CD1c-positive myeloid dendritic cell (primary cell): Measurements from ENCODE around the gene GPC4.
"Not testable (repeated sequence)": the region's sequence is repeated elsewhere in the genome, so short reads cannot be mapped to it uniquely, and the experiment has no call there.

Experiments used
- DNase-seq: peaks from one replicate; pipeline ENCODE4 v3.0.0-alpha.2; 2016; ENCODE audit errors: extremely low spot score

GPC4 gene

DNA sequence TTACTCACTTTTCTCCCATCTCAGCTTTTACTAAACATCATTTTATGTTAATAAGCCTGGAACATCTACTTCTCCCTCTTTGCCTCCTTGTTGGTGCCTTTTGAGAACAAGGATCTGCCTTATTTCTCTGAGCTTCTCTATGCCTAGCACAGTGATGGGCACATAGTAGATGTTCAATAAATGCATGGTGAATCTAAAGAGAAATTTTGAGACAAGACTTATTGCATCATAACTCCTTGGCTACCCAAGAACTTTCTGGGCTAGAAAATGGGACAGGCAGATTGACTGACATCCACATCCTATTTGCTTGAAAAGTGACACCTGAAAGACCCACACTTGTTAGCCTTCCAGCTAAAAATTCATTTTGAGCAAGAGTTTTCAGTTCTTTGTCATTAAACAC is 109.9 kb downstream of the GPC4 start:
- DNase-seq = no peak

DNA sequence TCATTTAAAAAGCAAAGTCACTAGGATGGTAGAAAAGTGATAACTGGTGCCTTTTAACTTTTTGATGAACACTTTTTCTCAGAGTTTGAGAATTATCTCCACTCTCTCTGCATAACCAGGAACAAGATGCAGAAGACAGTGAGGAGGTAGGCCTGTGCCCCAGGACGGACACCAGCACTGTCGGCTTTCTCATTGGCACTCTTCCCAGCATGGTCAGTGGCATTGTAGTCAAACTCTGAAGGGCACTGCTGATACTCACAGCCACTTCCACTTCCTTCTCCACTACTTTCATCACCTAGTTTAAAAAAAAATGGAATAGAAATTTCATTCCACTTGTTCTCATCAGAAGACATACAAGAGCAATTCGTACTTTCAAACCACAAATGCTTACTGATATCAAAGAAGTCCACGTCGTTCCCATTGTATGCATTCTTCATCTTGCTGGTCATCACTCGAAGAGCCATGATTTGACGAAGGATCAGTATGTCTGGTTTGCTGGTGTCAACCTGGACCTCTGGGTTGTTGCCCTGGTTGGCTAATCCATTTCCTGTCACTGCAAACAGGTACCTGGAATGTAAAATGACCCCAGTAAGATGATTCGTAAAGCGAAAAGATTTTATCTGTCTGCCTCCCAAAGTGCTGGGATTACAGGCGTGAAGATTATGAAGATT is 112.4 kb downstream of the GPC4 start:
- no peak for DNase-seq

DNA sequence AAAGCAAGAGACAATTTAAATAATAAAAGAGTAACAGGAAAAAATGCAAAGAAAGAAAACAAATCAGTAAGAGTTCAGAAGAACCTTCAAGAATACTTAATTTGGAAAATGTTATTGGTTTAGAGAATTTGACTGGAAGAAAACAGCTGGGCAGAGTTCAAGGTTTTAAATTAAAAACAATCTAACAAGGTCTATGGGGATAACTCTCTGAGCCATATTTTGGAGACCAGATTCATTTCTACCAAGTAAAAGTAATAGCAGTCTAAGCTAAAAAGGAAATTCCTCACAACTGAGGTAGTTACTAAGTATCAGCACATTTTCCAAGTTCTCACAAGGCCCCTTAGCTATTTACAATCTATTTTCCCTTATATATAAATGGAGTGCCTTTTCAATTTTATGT is 114.7 kb downstream of the GPC4 start:
- DNase-seq = no peak

DNA sequence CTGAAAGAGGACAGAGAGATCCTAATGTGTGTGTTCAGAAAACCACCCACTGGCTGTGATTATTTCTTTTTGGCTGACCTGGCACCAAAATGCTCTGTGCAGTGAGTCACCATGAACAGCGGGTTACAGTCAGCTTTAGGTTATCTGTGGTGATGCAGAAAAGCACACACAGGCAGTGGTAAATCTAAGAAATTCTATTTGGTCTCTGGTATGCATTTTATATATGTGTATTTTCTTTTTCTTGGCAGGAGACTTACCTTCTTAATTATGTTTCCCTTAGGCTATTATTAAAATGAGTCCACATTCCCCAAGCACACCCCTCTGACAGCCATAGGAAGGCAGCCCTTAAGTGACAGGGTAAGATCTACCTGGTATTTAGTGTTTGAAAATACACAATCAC is 118.0 kb downstream of the GPC4 start:
- no peak for DNase-seq

DNA sequence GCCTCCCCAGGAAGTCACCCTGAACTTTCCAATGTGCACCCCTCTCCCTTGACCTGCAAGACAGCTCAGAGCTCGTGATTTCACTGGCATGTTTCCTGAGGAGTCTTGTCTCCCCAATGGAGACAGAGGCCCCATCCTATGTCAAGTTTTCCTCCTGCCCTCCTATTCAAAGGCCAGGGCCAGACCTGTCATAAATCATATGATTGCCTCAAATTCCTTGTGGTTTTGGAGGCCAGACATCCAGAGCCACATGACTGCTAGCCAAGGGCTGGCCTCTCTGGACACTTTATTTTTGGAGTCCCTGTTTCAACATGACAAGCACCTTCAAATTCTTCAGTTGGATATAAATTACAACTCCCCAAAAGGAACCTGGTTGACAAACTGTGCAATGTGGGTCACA is 121.2 kb downstream of the GPC4 start:
- DNase-seq = no peak

DNA sequence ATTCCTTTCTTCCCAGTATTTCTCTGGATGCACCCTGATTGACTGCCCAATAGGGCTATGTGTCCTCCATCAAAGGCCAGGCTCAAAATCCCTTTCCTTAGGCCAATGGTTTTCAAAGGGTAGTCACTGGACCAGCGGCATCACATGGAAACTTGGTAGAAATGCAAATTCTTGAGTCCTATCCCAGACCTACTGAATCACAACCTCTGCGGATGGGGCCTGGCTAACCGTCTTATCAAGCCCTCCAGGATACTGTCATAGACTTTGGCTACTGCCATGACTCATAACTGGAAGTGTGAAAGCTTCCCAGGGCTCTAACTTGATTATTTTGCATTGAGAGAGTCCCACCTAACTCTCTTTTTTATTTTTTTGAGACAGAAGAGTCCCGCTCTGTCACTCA is 125.2 kb downstream of the GPC4 start:
- DNase-seq = no peak

DNA sequence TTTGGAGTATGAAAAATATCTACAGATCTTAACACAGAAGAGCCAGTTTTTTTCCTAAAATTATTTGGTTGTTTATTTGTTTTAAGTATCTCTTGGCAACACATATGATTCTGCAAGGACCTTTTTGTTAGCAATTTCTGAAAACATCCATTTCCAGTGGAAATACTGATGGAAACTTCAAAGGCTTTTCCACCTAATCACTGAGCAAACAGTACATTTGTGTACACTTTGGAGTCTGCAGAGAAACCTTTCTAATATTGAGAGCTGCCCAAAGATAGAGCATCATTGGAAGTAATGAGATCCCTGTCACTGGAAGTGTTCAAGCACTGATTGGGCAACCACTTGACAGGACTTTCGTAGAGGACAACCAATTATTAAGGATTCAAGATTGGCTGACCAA is 127.4 kb downstream of the GPC4 start:
- DNase-seq = no peak

DNA sequence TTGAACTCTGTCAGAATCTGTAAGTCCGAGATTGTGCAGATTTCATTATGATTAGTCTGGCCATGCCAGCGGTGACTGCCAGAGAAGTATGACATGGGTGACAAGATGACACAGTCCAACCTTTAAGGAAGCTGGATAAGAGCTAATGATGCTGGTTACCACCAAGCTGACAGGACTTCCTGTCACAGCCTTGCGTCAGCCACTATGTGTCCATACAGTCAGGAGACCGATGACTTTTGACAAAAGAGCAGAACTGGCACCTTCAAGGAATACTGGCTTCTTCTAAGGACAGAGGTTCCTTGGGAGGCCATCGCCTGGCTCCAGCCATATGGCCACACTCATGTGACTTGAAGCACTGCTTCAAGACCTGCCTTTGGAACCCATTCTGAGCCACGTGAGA is 129.9 kb downstream of the GPC4 start:
- DNase-seq = no peak

DNA sequence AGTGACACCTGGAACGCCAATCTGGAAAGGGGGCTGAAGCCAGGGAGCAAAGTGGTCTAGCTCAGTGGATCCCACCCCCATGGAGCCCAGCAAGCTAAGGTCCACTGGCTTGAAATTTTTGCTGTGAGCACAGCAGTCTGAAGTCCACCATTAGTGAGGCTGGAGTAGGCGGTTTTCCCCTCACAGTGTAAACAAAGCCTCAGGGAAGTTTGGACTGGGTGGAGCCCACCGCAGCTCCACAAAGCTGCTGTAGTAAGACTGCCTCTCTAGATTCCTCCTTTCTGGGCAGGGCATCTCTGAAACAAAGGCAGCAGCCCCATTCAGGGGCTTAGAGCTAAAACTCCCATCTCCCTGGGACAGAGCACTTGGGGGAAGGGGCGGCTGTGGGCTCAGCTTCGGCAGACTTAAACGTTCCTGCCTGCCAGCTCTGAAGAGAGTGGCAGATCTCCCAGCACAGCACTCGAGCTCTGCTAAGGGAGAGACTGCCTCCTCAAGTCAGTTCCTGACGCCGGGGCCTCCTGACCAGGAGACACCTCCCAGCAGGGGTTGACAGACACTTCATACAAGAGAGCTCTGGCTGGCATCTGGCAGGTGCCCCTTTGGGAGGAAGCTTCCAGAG is 136.1 kb downstream of the GPC4 start:
- not testable (repeated sequence) for DNase-seq

DNA sequence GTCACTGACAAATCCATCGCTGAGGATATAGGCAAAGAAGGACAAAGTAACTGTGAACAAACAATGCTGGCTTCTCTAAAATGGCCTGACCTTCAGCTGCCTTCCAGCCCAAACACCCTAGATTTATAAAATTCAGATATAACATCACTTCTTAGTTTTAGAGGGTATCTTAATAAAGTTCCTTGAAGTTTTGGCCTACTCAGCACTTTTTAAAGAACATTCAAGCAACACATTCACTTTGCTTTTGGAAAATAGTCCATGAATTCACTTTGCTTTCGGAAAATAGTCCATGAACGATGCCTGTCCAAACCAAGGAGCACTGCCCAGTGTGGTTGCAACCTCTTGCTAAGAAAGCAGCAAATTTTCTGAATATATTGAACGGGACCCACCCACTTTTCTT is 142.1 kb downstream of the GPC4 start:
- DNase-seq = no peak

DNA sequence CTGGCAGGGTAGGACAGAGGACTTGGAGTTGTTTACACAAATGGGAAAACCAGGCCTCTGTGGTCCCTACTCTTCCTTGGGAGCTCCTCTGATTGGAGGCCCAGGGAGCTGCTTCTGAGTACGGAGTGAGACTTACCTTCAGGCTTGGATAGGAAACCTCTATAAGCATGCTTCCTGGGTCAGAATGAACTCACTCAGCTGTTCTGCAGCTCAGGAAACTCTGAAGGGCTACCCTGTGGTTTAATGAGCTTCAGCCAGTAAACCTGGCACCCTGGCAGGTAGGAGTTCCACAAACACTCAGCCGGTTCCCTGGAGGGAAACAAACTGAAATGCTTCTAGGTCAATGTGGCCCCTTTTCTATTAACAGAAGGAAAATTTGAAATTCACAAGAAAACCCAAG is 146.1 kb downstream of the GPC4 start:
- DNase-seq = no peak

DNA sequence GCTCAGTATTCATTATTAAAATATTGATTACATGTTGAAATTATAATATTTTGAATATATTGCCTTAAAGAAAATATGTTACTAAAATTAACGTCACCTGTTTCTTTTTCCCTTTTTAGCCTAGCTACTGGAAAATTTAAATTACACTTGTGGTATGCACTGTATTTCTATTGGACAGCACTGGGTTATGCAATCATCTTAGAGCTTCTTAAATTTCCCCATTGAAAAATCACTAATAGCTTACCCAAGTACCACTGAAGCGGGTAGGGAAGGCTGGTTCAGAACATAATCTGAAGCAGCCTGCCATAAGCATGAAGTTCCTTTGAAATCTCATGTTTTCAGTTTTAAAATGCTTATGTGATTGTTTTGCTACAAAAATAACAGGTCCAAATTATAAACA is 147.7 kb downstream of the GPC4 start:
- DNase-seq = no peak

DNA sequence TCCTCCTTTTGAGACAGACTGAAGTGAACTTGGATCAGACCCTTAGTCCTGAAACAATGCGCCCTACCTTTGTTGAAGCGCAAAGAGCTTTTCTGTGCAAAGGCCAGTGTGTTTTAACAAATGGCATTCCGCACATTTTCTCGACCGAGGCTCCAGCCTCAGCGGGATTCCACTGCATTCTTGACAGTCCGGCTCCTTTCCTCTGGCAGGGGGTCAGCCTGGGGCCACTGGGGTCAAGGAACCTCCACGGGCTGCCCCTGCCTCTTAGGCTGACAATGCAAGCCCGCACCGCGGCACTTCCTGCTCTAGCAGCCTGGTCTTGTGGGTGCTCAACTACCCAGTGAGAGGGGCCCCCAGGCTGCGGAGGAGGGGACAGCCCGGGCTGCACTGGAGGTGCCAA is 150.0 kb downstream of the GPC4 start:
- DNase-seq = no peak

DNA sequence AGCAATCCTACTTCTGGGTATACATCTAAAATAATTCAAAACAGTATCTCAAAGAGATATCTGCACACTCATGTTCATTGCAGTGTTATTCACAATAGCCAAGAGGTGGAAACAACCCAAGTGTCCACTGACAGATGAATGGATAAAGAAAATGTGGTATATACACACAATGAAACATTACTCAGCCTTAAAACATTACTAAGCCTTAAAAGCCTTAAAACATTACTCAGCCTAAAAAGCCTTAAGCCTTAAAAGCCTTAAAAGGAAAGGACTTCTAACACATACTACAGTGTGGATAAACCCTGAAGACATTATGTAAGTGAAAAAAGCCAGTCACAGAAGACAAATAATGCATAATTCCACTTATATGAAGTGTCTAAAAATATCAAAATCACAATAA is 156.8 kb downstream of the GPC4 start:
- DNase-seq = no peak

DNA sequence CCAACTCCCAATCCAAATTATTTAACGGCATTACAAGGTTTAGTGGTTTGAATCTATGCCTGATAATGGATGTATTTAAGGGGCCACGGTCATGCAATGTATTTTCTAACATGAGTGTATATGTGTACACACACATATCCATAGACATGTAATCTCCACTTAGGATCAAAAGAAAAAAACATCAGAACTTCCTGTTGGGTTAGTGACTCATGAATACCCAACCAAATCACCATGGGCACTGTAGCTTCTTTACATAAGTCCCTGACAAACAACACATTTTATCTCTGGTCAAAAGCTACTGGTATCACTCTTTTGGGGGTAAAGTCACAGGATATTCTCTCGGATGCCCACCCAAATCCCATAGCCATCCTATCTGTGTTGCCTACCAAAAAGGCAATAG is 160.6 kb downstream of the GPC4 start:
- DNase-seq = no peak

DNA sequence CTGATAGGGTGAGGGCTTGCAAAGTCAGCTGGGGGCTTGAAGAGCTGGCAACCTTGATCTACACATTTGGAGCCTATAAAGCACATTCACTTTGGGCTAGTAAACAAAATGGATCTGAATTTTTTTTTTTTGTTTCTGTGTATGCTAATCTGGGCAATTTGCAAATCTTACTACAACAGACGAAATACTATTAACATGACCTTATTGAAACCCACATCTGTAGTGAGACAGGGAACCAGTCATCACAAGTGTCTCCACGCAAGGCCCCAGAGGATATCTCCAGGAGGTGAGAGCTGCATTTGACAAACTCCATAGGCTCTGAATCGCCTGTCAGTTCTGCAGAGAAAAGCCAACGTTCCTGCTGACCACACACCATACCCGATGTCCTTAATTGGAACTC is 164.1 kb downstream of the GPC4 start:
- DNase-seq = no peak

DNA sequence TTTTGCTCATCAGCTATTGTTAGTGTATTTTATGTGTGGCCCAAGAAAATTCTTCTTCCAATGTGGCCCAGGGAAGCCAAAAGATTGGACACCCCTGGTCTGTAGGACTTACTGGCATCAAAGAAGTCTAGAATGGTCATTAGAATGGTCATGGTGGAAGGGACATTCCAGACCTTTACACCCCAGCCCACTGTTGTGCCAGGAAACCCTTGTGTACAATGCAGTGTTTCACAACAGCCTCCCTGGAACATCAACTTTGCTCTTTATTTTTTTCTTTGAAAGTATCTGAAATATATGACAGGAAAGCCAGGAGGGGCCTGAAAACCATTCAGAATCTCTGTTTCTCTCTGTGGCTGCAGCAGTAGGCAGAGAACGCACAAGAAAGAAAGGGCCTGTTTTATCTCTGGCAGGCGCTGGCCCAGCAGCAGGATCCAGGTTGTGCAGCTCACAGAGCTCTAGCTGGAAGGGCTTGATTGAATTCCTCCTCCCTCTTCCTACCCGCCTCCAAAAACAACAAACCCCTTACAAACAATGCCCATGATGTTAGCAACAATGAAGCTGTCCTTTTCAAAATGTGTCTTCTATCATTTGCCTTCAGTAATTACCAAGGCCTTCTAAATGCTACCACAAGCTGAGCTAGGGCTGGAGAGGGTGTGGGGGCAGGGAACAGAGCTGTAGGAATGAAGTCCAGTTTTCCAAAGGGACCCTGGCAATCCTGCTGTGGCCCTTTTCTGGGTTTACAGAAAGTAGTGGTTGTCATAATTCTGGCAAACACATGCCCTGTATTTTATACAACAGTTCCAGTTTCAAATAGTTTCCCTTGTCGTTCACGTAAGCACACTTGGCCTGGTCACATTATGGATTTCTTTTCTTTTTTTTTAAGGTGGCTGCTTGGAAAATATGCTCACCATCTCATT is 164.8 kb downstream of the GPC4 start:
- DNase-seq = no peak
